GM12873 (cell line): ENCODE data around the gene TARS2.

Experiments used
- TF ChIP-seq, protein P1 (sequence below): IDR thresholded peaks from 2 replicates; pipeline ENCODE4 v1.5.1; 2012; ENCODE audit warnings: low read depth, mild to moderate bottlenecking, moderate library complexity, low read length, control low read depth; ENCODE audit not compliant: insufficient read depth; ENCODE audit errors: missing control alignments

The TARS2 gene

DNA sequence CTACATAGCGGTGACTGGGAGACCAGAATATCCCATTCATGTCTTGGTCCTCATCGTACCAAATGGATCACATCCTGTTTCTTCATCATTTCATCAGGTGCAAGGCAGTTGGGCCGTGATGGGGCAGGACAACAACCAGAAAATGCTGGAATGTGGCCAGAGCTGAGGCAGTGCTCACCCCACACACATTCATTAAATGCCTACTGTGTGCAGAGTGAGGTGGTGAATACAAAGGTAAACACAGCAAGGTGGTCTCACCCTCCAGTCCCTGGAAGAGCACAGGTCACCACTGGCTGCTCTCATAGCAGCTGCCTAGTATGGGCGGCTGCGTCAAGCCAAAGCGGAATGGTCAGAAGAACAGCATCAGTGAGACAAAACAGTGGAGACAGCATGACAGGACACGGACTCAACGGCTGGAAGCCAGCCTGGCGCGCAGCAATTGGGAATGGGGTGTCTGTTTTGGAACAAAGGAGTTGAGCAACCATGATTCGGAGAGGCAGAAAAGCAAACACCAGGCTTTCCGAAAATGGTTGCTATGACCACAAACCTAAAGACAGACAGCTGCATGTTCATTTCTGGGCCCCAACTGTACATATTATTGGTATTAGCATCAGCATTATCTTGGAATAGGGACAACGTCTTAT lies 56.4 kb downstream of the TARS2 start:
- TF ChIP-seq, protein P1, sequence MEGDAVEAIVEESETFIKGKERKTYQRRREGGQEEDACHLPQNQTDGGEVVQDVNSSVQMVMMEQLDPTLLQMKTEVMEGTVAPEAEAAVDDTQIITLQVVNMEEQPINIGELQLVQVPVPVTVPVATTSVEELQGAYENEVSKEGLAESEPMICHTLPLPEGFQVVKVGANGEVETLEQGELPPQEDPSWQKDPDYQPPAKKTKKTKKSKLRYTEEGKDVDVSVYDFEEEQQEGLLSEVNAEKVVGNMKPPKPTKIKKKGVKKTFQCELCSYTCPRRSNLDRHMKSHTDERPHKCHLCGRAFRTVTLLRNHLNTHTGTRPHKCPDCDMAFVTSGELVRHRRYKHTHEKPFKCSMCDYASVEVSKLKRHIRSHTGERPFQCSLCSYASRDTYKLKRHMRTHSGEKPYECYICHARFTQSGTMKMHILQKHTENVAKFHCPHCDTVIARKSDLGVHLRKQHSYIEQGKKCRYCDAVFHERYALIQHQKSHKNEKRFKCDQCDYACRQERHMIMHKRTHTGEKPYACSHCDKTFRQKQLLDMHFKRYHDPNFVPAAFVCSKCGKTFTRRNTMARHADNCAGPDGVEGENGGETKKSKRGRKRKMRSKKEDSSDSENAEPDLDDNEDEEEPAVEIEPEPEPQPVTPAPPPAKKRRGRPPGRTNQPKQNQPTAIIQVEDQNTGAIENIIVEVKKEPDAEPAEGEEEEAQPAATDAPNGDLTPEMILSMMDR = no peak

DNA sequence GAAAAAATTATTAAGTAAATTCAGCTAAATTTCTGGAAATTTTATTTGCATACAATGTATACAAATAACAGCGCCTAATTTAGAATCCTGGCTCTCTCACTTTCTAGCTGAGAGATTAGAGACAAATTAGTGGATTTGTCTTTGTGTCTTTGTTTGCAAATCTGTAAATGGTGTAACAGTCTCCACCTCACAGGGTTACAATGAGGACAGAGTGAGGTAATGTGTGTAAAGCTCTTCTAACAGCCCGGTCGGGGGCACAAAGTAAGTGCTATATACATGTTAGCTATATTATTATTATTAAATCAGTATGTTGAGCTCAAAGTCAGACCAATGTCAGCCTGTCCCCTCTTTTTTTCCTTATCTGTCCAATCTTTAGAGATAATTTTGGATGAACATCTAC lies 57.0 kb downstream of the TARS2 start:
- TF ChIP-seq, protein P1 = no peak

DNA sequence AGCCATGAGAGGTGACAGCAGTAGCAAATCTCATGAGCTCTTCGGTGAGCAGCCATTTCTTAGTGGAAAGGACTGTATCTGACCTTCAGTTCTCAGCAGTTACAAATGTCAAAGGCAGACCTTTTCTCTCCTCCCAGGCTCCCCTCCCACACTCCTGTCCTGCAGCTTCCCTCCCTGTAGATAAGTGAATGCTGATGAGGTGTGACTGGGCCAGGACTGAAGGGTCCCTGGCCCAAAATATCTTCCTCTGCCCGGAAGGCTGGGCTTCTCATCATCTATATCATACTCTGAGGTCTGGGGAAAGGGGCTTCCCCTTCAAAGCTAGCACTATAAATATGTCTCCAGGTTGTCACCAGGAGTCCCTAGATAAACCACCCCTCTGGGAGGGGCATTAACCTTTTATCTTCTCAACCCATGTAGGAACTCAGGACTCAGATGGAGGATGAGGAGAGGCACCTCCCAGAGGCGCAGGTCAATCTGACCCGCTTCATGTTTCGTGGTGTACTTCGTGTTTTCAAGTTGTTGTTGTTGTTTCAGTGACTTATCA lies 58.3 kb downstream of the TARS2 start:
- TF ChIP-seq, protein P1 = no peak

DNA sequence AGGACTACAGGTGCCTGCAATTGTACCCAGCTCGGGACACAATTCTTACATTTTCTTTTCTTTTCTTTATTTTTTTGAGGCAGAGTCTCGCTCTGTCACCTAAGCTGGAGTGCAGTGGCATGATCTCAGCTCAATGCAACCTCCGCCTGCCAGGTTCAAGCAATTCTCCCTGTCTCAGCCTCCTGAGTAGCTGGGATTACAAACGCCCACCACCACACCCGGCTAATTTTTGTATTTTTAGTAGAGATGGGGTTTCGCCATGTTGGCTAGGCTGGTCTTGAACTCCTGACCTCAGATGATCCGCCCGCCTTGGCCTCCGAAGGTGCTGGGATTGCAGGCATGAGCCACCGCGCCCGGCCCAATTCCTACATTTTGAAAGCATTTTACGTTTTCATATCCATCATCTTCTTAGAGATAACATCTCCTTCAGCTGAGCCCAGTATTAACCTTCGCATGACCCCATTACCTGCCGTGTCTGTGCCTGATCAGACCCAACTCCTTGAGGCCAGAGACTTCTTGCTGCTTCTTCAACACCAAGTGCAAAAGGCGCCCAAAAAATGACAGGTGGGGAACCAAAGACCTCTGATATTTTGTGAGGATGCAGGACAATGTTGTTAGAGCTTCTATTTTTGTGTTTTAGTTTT lies 59.2 kb downstream of the TARS2 start:
- TF ChIP-seq, protein P1 = no peak

DNA sequence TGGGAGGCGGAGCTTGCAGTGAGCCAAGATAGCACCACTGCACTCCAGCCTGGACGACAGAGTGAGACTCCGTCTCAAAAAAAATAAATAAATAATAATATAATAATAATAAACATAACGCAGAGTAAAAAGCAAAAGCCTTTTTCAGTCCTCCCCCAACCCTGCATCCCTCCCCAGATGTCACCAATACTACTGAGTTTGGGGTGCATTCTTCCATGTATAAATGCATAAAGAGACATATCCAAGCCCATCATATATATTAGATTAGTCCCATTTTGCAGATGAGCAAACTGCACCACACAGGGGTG lies 61.1 kb downstream of the TARS2 start:
- TF ChIP-seq, protein P1 = no peak

DNA sequence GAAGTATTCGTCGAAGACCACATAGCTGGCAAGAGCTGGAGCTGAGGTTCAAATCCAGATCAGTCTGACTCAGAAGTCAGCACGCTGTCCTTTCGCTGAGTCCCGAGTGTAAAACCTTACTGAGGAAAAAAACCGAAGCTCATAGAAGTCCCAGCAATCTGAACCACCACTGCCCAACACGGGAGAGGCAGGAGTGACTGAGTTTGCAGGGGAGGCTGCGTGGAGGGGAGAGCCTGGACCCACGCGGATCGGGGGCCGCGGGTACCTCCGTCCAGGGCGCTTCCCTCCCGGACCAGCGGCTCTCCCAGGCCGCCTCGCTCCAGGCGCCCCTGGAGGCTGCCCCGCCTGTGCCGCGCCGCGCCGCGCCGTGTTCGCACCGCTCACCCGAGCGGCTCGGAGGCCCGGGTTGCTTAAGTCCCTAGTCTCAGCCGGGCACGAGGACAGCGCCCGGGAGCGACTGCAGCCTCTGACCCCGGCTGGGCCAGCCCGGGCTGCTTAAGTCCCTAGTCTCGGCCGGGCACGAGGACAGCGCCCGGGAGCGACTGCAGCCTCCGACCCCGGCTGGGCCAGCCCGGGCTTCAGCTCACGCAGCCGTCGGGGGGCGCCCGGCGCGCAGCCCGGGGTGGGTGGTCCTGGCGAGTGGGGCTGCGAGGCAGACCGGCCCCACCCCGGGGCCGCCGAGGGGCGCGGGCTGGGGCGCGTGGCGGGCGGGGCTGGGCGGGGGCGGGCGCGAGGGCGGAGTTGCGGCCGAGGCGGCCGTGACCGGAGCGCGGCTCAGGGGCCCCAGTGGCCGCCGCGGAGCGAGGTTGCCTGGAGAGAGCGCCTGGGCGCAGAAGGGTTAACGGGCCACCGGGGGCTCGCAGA lies 61.6 kb downstream of the TARS2 start, which contains the start of gene ADAMTSL4:
TSS of gene ADAMTSL4 (plus strand) at position 777 of the 864 bp plus-strand sequence. CDS start 2,881 bp downstream, outside the sequence.
- TF ChIP-seq, protein P1 = peak; percentile 21

DNA sequence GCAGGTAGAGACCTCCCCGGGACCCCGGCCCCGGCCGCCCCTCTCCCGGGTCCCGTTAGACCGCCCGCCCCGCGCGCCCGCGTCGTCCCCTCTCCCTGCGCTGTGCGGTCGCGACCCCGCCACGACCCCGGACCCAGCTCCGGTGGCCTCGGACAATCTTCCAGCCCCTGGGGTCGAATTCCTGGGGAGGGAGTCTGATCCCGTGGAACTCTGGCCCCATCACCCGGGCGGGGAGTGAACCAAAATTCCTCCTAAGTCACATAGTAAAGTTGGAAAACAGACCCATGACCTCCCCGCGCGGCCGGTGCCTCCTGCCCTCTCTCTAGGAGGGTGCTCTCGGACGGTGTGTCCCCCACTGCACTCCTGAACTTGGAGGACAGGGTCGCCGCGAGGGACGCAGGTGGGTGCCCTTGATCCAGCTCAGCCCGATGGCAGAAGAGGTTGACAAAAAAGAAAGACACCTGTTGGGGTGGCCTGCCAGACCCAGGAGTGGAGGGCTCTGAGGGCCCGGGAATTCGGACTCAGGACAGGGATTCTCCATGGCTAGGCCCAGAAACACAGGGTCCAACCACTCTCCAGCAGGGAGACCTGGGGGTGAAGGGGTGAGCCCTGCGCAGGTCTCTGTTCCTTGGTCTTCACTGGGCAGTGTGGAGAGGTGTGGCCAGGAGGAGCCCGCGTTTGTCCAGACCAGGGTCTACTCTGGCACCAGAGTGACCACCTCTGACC lies 62.4 kb downstream of the TARS2 start:
- TF ChIP-seq, protein P1 = no peak
